ENCODE results near the gene CNP. TPM values are rescaled to one million over a fixed set of nuclear protein-coding genes. Genes with fewer than 3 reads are reported as not detected.
A peak's percentile ranks its signal among the peaks of the same experiment; 100 is the strongest.
"Not testable (repeated sequence)": the region's sequence is repeated elsewhere in the genome, so short reads cannot be mapped to it uniquely, and the experiment has no call there.

Gene CNP
- total RNA-seq, 1 donor from 2014 or later, result 45.7 TPM

DNA sequence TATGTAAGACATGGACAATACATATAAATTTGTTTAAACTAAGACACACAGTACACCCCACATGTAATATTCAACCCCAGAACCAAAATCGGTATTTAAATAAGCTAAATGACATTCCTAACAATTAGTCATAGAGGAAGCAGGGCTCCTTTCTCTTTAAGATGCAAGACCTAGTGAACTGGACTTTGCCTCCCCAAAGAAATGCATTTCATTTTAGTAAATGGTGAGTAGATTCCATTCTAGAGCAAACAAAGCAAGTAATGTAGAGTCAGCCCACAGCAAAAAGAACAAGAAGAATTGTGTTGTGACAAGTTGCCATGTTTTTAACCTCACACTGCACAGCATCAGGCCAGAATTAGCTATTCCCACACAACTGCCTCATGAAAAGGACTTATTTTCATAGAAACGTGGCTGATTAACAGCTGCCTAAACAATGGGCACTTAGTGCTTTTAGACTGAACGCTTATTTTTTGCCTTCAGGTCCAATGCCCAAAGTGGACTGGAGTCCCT lies 36.3 kb downstream of the CNP start:
- DNase-seq (ENCODE audit: low spot score), result no peak

DNA sequence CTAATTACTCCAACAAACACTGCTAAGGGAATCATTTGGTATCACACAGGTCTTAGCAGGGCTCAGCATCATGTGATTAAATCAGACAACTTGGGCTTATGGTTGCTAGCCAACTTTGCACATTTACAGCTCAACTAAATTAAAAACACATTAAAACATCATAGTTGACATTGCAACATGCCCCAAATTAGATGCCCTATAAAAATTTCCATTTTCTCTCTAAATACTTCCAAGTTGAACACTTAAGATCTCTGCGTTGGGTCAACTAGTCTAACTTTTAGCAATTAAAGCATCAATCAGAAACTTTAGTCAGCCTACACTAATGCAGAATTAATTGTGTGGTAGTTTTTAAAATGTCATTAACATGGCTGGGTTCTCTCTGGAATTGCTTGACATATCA lies 38.6 kb downstream of the CNP start:
- DNase-seq (ENCODE audit: low spot score), result no peak

DNA sequence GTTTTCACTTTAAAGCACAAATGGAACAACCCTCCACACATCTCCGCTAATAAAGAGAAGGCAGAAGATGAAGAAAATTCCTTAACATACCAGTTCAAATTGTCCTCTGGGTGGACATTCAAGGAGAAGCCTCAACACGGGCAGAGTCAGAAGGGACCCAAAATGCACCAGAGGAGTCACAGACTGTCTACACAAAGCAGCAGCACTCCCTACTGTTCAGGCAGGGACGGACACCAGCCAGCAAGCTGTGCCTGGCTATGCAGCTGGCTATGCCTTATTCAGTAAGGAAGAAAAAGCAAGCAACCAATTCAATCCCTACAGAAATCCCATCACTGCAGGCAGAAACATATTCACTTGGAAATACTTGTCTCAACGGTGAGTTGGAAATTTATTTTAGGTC lies 42.6 kb downstream of the CNP start:
- DNase-seq (ENCODE audit: low spot score), result no peak

DNA sequence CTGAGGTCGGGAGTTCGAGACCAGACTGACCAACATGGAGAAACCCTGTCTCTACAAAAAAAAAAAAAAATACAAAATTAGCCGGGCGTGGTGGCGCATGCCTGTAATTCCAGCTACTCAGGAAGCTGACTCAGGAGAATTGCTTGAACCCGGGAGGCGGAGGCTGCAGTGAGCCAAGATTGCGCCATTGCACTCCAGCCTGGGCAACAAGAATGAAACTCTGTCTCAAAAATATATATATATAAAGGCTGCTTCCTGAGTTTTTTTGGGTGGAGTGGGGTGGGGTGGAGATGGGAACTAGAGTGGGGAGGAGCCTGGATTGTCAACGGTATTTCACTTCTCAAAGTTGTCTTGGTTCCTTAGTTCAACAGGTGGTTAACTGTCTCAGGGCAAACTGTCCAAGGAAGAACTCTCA lies 43.7 kb downstream of the CNP start:
- DNase-seq (ENCODE audit: low spot score), result not testable (repeated sequence)

DNA sequence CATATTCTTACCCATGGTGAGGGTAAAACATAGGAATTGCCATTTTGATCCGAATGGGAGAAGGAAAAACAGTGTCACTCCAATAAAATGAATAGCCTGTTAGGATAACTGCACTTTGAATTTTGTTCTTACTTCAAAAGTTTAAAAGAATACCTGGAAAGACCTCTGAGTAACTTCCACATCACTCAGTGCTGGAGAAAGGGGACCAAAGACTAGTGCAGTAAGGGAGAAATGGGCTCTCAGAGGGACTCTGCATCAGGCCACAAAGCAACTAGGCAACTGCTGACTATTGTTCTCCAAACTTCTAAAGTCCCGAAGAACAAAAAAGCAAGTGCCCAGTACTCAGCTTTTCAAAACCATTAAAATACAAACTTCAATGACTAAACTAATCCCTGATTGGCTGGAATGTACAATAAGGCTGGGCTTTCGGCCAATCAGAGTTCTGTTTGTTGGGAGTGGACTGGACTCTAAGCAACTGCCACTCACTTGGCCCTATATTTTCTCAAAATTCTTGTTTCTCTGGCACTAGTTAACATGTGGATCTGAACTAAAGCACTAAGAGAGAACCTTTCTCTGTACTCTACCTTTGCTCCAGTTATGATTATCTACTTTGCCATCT lies 44.4 kb downstream of the CNP start:
- no peak for DNase-seq (ENCODE audit: low spot score)

GRCh38 chr17:42012363-42012762 lies 45.8 kb downstream of the CNP start:
- DNase-seq (ENCODE audit: low spot score), result not testable (repeated sequence)

DNA sequence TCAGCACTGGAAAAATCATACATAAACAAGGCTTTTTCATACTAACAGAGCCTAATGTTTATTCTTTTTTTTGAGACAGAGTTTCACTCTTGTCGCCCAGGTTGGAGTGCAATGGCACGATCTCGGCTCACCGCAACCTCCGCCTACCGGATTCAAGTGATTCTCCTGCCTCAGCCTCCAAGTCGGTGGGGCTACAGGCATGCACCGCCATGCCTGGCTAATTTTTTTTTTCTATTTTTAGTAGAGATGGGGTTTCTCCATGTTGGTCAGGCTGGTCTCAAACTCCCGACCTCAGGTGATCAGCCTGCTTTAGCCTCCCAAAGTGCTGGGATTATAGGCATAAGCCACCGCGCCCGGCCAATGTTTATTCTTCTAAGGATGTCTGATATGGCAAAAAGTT lies 47.1 kb downstream of the CNP start:
- DNase-seq (ENCODE audit: low spot score), result not testable (repeated sequence)

GRCh38 chr17:42016411-42016831 lies 49.8 kb downstream of the CNP start:
- DNase-seq (ENCODE audit: low spot score), result no peak

GRCh38 chr17:42016941-42017865 lies 50.6 kb downstream of the CNP start, which contains the start of gene DNAJC7:
TSS of gene DNAJC7 (minus strand) at chr17:42017439. CDS start at chr17:42017416, 23 bp downstream.
- peak; percentile 90 for DNase-seq (ENCODE audit: low spot score)

- DNase-seq (ENCODE audit: low spot score), result no peak
These were observed 51.2 kb downstream of the CNP start for GRCh38 chr17:42017866-42018200.

DNA sequence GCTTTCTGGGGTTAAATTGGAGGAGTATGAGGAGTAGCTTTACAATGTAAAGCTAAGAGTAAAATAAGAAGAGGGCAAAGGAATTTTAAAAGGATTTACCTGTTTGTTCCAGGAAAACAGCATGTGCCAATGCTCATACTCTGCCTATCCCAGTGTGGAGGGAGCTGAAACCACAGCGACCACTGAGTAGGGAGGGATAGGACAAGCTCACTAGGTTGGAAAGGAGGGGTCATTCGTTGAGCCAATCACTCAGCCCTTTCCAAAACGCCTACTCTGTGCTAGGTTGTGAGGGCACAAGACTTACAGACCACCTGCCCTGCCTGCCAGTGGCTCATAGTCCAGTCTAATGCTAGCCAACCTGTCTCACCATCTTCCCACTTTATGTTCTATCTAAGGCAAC lies 51.7 kb downstream of the CNP start:
- no peak for DNase-seq (ENCODE audit: low spot score)

DNA sequence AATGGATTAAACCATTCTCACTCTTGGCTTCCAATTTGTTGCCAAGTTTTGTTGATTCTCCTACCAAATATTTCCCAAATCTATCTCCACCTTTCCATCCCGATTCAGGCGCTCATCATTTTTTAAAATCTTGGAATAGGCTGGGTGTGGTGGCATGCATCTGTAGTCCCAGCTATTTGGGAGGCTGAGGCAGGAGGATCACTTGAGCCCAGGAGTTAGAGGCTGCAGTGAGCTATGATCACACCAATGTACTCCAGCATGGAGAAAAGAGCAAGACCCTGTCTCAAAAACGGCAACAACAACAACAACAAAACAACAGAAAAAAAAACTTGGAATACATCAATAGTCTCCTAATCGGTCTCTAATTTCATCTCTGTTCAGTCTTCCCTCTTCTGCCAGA lies 52.4 kb downstream of the CNP start:
- no peak for DNase-seq (ENCODE audit: low spot score)

- peak; percentile 95 for DNase-seq (ENCODE audit: low spot score)
These were observed 53.2 kb downstream of the CNP start, which contains the start of gene NKIRAS2 for GRCh38 chr17:42019509-42020404. TSS of gene NKIRAS2 (plus strand) at chr17:42020090. CDS start at chr17:42021578, 1,488 bp downstream.

DNA sequence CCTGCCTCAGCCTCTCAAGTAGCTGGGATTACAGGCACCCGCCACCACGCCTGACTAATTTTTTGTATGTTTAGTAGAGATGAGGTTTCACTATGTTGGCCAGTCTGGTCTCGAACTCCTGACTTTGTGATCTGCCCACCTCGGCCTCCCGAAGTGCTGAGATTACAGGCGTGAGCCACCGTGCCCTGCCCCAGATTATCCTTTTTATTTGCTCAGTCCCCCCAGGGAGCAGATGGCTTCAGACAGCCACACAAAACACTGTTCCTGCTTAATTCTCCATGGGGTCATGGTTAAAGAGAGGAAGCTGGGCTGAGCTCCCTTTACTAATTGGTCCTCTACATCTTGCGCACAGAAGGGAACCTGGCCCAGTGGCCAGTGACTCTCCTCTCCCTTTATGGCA lies 54.2 kb downstream of the CNP start:
- not testable (repeated sequence) for DNase-seq (ENCODE audit: low spot score)

- DNase-seq (ENCODE audit: low spot score), result no peak
These were observed 57.1 kb downstream of the CNP start for GRCh38 chr17:42023524-42024349.

DNA sequence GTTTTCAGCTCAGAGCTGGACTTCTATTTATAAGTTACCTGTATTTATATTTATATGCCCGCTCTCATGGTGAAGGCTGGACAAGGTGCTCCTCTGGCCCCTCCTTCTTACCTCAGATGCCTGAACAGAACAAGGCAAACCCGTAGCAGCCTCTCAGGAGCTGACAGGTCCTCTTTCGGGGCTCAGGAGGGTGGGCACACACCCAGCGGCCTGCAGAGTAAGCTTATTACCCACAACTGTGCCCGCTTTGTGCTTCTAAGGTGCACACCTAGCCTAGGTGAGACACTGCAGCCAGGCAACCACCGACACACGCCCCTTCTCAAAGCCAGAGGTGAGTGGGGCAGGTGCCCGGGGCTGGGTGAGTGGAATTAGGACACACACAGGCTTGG lies 58.6 kb downstream of the CNP start:
- no peak for DNase-seq (ENCODE audit: low spot score)

- DNase-seq (ENCODE audit: low spot score), result no peak
These were observed 59.3 kb downstream of the CNP start for GRCh38 chr17:42025936-42026335.

- no peak for DNase-seq (ENCODE audit: low spot score)
These were observed 60.4 kb downstream of the CNP start for GRCh38 chr17:42026857-42027589.
